Measurements from ENCODE around the gene MASP2. TPM values are rescaled to one million over a fixed set of nuclear protein-coding genes. Genes with fewer than 3 reads are reported as not detected.
"Not testable (repeated sequence)": the region's sequence is repeated elsewhere in the genome, so short reads cannot be mapped to it uniquely, and the experiment has no call there.

MASP2 gene
- total RNA-seq, 1 donor from 2014 or later: not detected

DNA sequence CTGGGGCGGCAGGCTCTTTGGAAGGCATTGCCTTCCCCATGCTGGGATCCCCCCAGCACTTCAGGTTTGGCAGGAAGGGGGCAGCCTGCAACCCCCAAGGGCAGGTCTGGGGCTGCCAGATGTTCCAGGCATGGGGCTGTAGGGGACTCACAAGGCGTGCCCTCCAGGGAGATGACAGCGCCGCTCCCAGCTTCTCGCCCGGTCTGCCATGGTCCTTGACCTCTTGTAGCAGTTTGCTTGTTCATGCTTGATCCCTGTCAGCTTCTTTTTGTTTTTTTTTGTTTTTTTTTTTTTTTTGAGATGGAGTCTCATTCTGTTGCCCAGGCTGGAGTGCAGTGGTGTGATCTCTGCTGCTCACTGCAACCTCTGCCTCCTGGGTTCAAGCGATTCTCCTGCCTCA is 56.2 kb downstream of the MASP2 start:
- DNase-seq (ENCODE audit: low spot score): no peak

- DNase-seq (ENCODE audit: low spot score): not testable (repeated sequence)
Measured at GRCh38 chr1:10989920-10990516, 57.0 kb downstream of the MASP2 start.

- DNase-seq (ENCODE audit: low spot score): no peak
Measured at GRCh38 chr1:10989095-10989494, 57.9 kb downstream of the MASP2 start.

- no peak for DNase-seq (ENCODE audit: low spot score)
Measured at GRCh38 chr1:10987840-10988417, 59.1 kb downstream of the MASP2 start.

DNA sequence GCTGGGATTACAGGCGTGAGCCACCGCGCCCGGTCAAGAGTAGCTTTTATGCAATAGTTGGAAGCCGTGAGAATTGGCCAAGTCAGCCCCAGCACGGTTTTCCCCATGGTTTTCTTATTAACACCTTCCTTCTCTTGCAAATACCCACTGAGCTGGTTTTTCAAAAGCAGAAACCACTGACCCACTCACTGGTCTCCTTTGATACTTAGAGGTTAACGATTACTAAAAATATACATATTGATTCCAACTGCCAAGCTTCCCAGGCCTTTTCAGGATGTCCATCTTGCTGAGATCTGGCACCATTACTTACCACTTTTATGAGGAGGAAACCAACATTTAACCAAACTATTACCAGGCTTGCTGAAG is 60.5 kb downstream of the MASP2 start:
- DNase-seq (ENCODE audit: low spot score): no peak

DNA sequence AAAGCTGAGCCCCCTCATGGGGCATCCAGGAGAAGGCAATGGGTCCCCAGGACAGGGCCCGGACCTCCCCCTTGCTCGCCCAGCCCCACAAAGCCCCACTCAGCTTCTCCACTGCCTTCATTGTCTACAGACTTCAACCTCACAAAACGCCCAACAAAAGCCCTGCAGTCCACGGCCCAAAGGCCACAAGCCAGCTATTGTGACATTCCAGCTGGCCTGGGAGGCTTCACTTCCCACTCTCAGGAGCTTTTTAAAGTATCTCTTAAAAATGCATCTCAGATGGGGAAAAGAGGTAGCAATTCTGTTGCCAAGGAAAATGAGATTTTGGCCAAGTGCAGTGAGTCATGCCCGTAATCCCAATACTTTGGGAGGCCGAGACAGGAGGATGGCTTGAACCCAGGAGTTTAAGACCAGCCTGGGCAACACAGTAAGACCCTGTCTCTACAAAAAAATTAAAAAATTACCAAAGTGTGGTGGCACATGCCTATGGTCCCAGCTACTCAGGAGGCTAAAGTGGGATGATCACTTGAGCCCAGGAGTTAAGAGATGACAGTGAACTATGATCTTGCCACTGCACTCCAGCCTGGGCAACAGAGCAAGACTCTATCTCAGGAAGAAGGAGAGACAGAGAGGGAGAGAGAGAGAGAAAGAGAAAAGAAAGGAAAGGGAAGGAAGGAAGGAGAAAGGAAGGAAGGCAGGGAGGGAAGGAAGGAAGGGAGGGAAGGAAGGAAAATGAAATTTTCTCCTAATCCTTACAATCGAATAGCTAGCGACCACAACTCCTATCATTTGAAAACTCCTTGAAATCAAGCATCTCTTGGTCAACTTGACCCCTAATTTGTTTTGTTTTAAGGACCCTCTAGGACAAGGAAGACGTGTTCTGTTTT is 66.0 kb downstream of the MASP2 start:
- no peak for DNase-seq (ENCODE audit: low spot score)

GRCh38 chr1:10980094-10980577 is 66.9 kb downstream of the MASP2 start:
- DNase-seq (ENCODE audit: low spot score): peak; percentile 86

DNA sequence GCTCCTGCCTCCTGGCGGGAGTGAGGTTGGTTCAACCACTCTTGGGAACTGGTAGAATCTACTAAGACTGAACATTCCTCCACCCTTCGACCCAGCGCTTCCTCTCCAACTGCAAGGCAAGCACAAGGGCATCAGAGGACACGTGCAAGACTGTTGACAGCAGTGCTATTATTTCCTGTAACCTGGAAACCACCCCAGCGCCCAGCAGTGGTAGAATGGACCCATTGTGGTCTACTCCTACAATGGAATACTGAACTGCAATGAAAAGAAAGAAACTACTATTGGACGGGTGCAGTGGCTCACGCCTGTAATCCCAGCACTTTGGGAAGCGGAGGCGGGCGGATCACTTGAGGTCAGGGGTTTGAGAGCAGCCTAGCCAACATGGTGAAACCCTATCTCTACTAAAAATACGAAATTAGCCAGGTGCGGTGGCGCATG is 67.5 kb downstream of the MASP2 start:
- peak; percentile 39 for DNase-seq (ENCODE audit: low spot score)

DNA sequence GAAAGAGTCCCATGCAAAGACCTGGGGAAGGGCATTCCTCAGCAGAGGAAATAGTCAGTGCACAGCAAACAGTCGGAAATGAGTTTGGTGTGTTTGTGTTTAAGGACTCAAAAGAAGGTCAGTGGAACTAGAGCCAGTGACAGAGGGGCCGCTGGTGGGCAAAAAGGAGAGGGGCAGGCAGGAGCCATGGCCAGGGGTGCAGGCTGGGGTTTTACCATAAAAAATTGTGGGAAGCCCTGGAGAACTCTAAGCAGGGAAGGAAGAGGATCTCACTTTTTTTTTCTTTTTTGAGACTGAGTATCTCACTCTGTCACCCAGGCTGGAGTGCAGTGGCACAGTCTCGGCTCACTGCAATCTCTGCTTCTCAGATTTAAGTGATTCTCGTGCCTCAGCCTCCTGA is 68.3 kb downstream of the MASP2 start:
- no peak for DNase-seq (ENCODE audit: low spot score)

Other genes with a start within 250 kb of the MASP2 start
- gene TARDBP, start 34.6 kb downstream of the MASP2 start, total RNA-seq: 143 TPM
- 41.4 TPM for gene SRM, start 12.8 kb upstream of the MASP2 start, total RNA-seq
- gene EXOSC10, start 52.6 kb upstream of the MASP2 start, total RNA-seq: 40.1 TPM
- 3.4 TPM for gene ANGPTL7, start 142.1 kb upstream of the MASP2 start, total RNA-seq
- 38.2 TPM for gene MTOR, start 215.3 kb upstream of the MASP2 start, total RNA-seq
- gene UBIAD1, start 226.0 kb upstream of the MASP2 start, total RNA-seq: 10.2 TPM

Measured in mucosa of gallbladder (tissue), 1 donor.